Mesenchymal stem cell (in vitro differentiated cells and primary cell): Measurements from ENCODE around the gene TXNDC11.
A peak's percentile ranks its signal among the peaks of the same experiment; 100 is the strongest.

Experiments used
- DNase-seq: peaks from one replicate; pipeline ENCODE4 v3.0.0-alpha.2; 2013
- H2AFZ ChIP-seq: one replicate; pipeline ENCODE4 v1.6.1; 2013; ENCODE audit warnings: low read depth, mild to moderate bottlenecking, control low read depth, inconsistent platforms, low read length, moderate library complexity
- H2AK5ac ChIP-seq: 2 replicates; pipeline ENCODE4 v1.6.1; 2013; ENCODE audit warnings: low read length, moderate library complexity, mild to moderate bottlenecking, inconsistent platforms; ENCODE audit not compliant: severe bottlenecking
- H2BK120ac ChIP-seq: one replicate; pipeline ENCODE4 v1.6.1; 2013; ENCODE audit warnings: low read depth, mild to moderate bottlenecking, inconsistent platforms, low read length, moderate library complexity
- H2BK12ac ChIP-seq, 2 experiments: one replicate each; pipeline ENCODE4 v1.6.1; 2013; ENCODE audit warnings: inconsistent platforms in 2 of 2, low read length in 2 of 2, mild to moderate bottlenecking in 2 of 2, moderate library complexity in 2 of 2, control low read depth in 1 of 2
- H2BK15ac ChIP-seq: one replicate; pipeline ENCODE4 v1.6.1; 2013; ENCODE audit warnings: mild to moderate bottlenecking, low read depth, inconsistent platforms; ENCODE audit not compliant: poor library complexity, severe bottlenecking
- H2BK5ac ChIP-seq: 2 replicates; pipeline ENCODE4 v1.6.1; 2013; ENCODE audit warnings: low read depth, mild to moderate bottlenecking, low read length, control low read depth, inconsistent platforms; ENCODE audit not compliant: poor library complexity, severe bottlenecking
- H3K14ac ChIP-seq, 2 experiments: one replicate each; pipeline ENCODE4 v1.6.1; 2013; ENCODE audit warnings: inconsistent platforms in 2 of 2, low read length in 2 of 2, control low read depth in 1 of 2, mild to moderate bottlenecking in 1 of 2, moderate library complexity in 1 of 2
- H3K18ac ChIP-seq, 2 experiments: one replicate each; pipeline ENCODE4 v1.6.1; 2013; ENCODE audit warnings: inconsistent platforms in 2 of 2, low read length in 2 of 2, control low read depth in 1 of 2, low read depth in 1 of 2, mild to moderate bottlenecking in 1 of 2
- H3K23ac ChIP-seq, 2 experiments: one replicate each; pipeline ENCODE4 v1.6.1; 2013; ENCODE audit warnings: inconsistent platforms in 2 of 2, low read length in 2 of 2, mild to moderate bottlenecking in 2 of 2, moderate library complexity in 2 of 2, control low read depth in 1 of 2
- H3K27ac ChIP-seq: 2 replicates; pipeline ENCODE4 v1.5.1; 2013; ENCODE audit warnings: mild to moderate bottlenecking, moderate library complexity, low read length, control low read depth, inconsistent platforms; ENCODE audit not compliant: poor library complexity, severe bottlenecking
- H3K27me3 ChIP-seq, 2 experiments: 2 replicates each; pipeline versions ENCODE4 v1.6.1 to v1.7.0; 2013; ENCODE audit warnings: low read length in 2 of 2, mild to moderate bottlenecking in 2 of 2, moderate library complexity in 2 of 2, control low read depth in 1 of 2, inconsistent platforms in 1 of 2; ENCODE audit not compliant: control insufficient read depth in 1 of 2, insufficient read depth in 1 of 2
- H3K36me3 ChIP-seq, 2 experiments: 2 replicates each; pipeline versions ENCODE4 v1.6.1 to v1.7.0; 2013; ENCODE audit warnings: low read length in 2 of 2, control low read depth in 1 of 2, inconsistent platforms in 1 of 2, low read depth in 1 of 2, mild to moderate bottlenecking in 1 of 2; ENCODE audit not compliant: insufficient read depth in 2 of 2, control insufficient read depth in 1 of 2
- H3K4ac ChIP-seq, 2 experiments: one replicate each; pipeline ENCODE4 v1.6.1; 2013; ENCODE audit warnings: inconsistent platforms in 2 of 2, low read length in 2 of 2, mild to moderate bottlenecking in 2 of 2, moderate library complexity in 2 of 2, control low read depth in 1 of 2, low read depth in 1 of 2
- H3K4me1 ChIP-seq: 2 replicates; pipeline ENCODE4 v1.6.1; 2013; ENCODE audit warnings: low read depth, low read length, control low read depth; ENCODE audit not compliant: control insufficient read depth, insufficient read depth
- H3K4me2 ChIP-seq: 2 replicates; pipeline ENCODE4 v1.6.1; 2013; ENCODE audit warnings: low read length, mild to moderate bottlenecking, inconsistent platforms; ENCODE audit not compliant: poor library complexity, severe bottlenecking
- H3K4me3 ChIP-seq, 2 experiments: 2 replicates each; pipeline versions ENCODE4 v1.5.1 to v1.7.0; 2013; ENCODE audit warnings: low read length in 2 of 2, mild to moderate bottlenecking in 2 of 2, control low read depth in 1 of 2, low read depth in 1 of 2; ENCODE audit not compliant: insufficient read depth in 1 of 2
- H3K79me1 ChIP-seq: replicated peaks from 2 replicates; pipeline ENCODE4 v1.6.1; 2013; ENCODE audit warnings: mild to moderate bottlenecking, control low read depth, low read length, inconsistent platforms; ENCODE audit not compliant: poor library complexity, severe bottlenecking
- H3K9ac ChIP-seq: 2 replicates; pipeline ENCODE4 v1.7.0; 2013; ENCODE audit warnings: mild to moderate bottlenecking, low read length, moderate library complexity
- H3K9me3 ChIP-seq: 2 replicates; pipeline ENCODE4 v1.7.0; 2013; ENCODE audit warnings: mild to moderate bottlenecking, low read length; ENCODE audit not compliant: control insufficient read depth
- H4K8ac ChIP-seq: one replicate; pipeline ENCODE4 v1.6.1; 2013; ENCODE audit warnings: inconsistent platforms, mild to moderate bottlenecking, low read length, moderate library complexity
- H4K91ac ChIP-seq: one replicate; pipeline ENCODE4 v1.6.1; 2013; ENCODE audit warnings: mild to moderate bottlenecking, low read length, inconsistent platforms
- WGBS: methylation state at CpG from one replicate; pipeline ENCODE4 v1.1.7; 2013; ENCODE audit warnings: mixed read lengths; 5-methylcytosine and 5-hydroxymethylcytosine counted together

The TXNDC11 gene

GRCh38 chr16:11684231-11685025 lies 58.2 kb downstream of the TXNDC11 start:
- Histone ChIP-seq H2BK5ac (no peak overlapping the region), H3K9me3 (no peaks in the 10 kb centered on the region), H2AFZ (no peak overlapping the region), H2AK5ac (no peak overlapping the region), H4K91ac (no peak overlapping the region), H3K79me1 (peaks cover 34% of the 10 kb centered on the region), H3K4me2 (no peak overlapping the region), H2BK12ac (no peak overlapping the region), H3K27me3 (no peaks in the 10 kb centered on the region), H3K18ac (no peak overlapping the region), H3K4me3 (no peak overlapping the region), H3K4me1 (peaks cover 12% of the 10 kb centered on the region), H3K9ac (no peak overlapping the region), H3K27ac (no peak overlapping the region), H3K36me3 (peaks cover 45 to 77% of the 10 kb centered on the region in 2 experiments), H3K4ac (no peak overlapping the region), H2BK120ac (no peak overlapping the region), H2BK15ac (no peak overlapping the region), H3K23ac (no peak overlapping the region), H3K14ac (no peak overlapping the region), H4K8ac (peak overlapping the region; percentile 1)
- DNase-seq = no peak
- 95% methylated on average over 10 of the region's 12 CpGs for WGBS

- Histone ChIP-seq H3K36me3 (peaks cover 54 to 87% of the 10 kb centered on the region in 2 experiments), H2AK5ac (no peak overlapping the region), H2BK12ac (no peak overlapping the region), H4K91ac (no peak overlapping the region), H3K79me1 (peaks cover 42% of the 10 kb centered on the region), H3K9me3 (no peaks in the 10 kb centered on the region), H3K4me2 (no peak overlapping the region), H3K23ac (no peak overlapping the region), H2BK5ac (no peak overlapping the region), H2BK120ac (no peak overlapping the region), H3K14ac (no peak overlapping the region), H3K4me3 (no peak overlapping the region), H2BK15ac (no peak overlapping the region), H2AFZ (no peak overlapping the region), H4K8ac (no peak overlapping the region), H3K27me3 (no peaks in the 10 kb centered on the region), H3K9ac (peak overlapping the region; percentile 60), H3K18ac (no peak overlapping the region), H3K4ac (no peak overlapping the region), H3K4me1 (peaks cover 12% of the 10 kb centered on the region), H3K27ac (peak overlapping the region; percentile 13)
- no peak for DNase-seq
- 93% methylated on average over 11 of the region's 11 CpGs for WGBS
Observed at GRCh38 chr16:11683145-11683544, 59.5 kb downstream of the TXNDC11 start.

GRCh38 chr16:11682655-11683096 lies 60.0 kb downstream of the TXNDC11 start:
- Histone ChIP-seq H3K4ac (no peak overlapping the region), H2BK120ac (no peak overlapping the region), H3K4me2 (no peak overlapping the region), H3K79me1 (peaks cover 46% of the 10 kb centered on the region), H4K8ac (no peak overlapping the region), H3K27me3 (no peaks in the 10 kb centered on the region), H2BK15ac (no peak overlapping the region), H3K9me3 (no peaks in the 10 kb centered on the region), H3K23ac (no peak overlapping the region), H4K91ac (no peak overlapping the region), H2AK5ac (no peak overlapping the region), H3K14ac (no peak overlapping the region), H3K4me1 (peaks cover 13% of the 10 kb centered on the region), H3K9ac (peak overlapping the region; percentile 60), H3K18ac (no peak overlapping the region), H3K27ac (peak overlapping the region; percentile 13), H2BK12ac (no peak overlapping the region), H3K4me3 (no peak overlapping the region), H3K36me3 (peaks cover 57 to 87% of the 10 kb centered on the region in 2 experiments), H2AFZ (no peak overlapping the region), H2BK5ac (no peak overlapping the region)
- 16% methylated on average over 3 of the region's 5 CpGs for WGBS
- peak; percentile 97 for DNase-seq

- H3K4me3 ChIP-seq = no peak overlapping the region
Observed at GRCh38 chr16:11681976-11682654, 60.5 kb downstream of the TXNDC11 start.

More at GRCh38 chr16:11681976-11682654, 60.5 kb downstream of the TXNDC11 start:
- Histone ChIP-seq H3K23ac (no peak overlapping the region), H2BK5ac (no peak overlapping the region), H3K4me2 (no peak overlapping the region), H2BK15ac (no peak overlapping the region), H3K14ac (no peak overlapping the region), H3K9me3 (no peaks in the 10 kb centered on the region), H2BK120ac (no peak overlapping the region), H3K79me1 (peaks cover 47% of the 10 kb centered on the region), H3K27me3 (no peaks in the 10 kb centered on the region), H3K18ac (no peak overlapping the region), H4K8ac (no peak overlapping the region), H4K91ac (no peak overlapping the region), H3K9ac (peak overlapping the region; percentile 60), H2AFZ (no peak overlapping the region), H3K4me1 (peaks cover 16% of the 10 kb centered on the region), H3K27ac (peak overlapping the region; percentile 33), H3K36me3 (peaks cover 57 to 85% of the 10 kb centered on the region in 2 experiments), H2AK5ac (no peak overlapping the region), H3K4ac (no peak overlapping the region), H2BK12ac (no peak overlapping the region)
- WGBS = 83% methylated on average over 9 of the region's 12 CpGs
- DNase-seq = no peak
